Stomach (tissue), 9 donors: ENCODE data around the gene OTOS. TPM values are rescaled to one million over a fixed set of nuclear protein-coding genes. Genes with fewer than 3 reads are reported as not detected.

Experiments
- DNase-seq, 2 donors: peaks; one replicate each; pipeline versions ENCODE4 v3.0.0 to v3.0.0-alpha.2; 2013 to 2019
- H3K27ac ChIP-seq, 5 donors: fragments of 200-600 bp in 4 of 5; sonication (generic) in 4 of 5; one replicate each; pipeline ENCODE4 v1.5.1; 2013 to 2019; ENCODE audit warnings: mild to moderate bottlenecking in 1 of 5, moderate library complexity in 1 of 5
- H3K27me3 ChIP-seq, 3 donors: fragments of 200-600 bp; sonication (generic); one replicate each; pipeline ENCODE4 v1.5.1; 2017 to 2019; ENCODE audit warnings: mixed run types in 1 of 3
- H3K36me3 ChIP-seq, 4 donors: fragments of 200-600 bp; sonication (generic); 1 replicate in 3 of 4; 2 replicates in 1 of 4; pipeline ENCODE4 v1.5.1; 2016 to 2019
- H3K4me1 ChIP-seq, 4 donors: fragments of 200-600 bp; sonication (generic); one replicate each; pipeline ENCODE4 v1.5.1; 2016 to 2019
- H3K4me3 ChIP-seq, 4 donors: fragments of 200-600 bp; sonication (generic) in 3 of 4; one replicate each; pipeline ENCODE4 v1.5.1; 2016 to 2019; ENCODE audit warnings: mild to moderate bottlenecking in 1 of 4
- H3K9me3 ChIP-seq, 4 donors: fragments of 200-600 bp; sonication (generic); one replicate each; pipeline ENCODE4 v1.5.1; 2016 to 2019
- EP300 ChIP-seq: sonication (generic); formaldehyde crosslinking; IDR thresholded peaks from one replicate; pipeline ENCODE4 v1.6.1; 2017; ENCODE audit warnings: antibody characterized with exemption
- POLR2A ChIP-seq, 4 donors: fragments of 450-650 bp; IDR thresholded peaks; one replicate each; pipeline ENCODE4 v1.6.1; 2016; ENCODE audit warnings: antibody characterized with exemption in 4 of 4, control low read depth in 2 of 4, mild to moderate bottlenecking in 1 of 4, moderate library complexity in 1 of 4
- POLR2AphosphoS5 ChIP-seq, 3 donors: sonication (generic); formaldehyde crosslinking; IDR thresholded peaks; one replicate each; pipeline ENCODE4 v1.6.1; 2016; ENCODE audit warnings: antibody characterized with exemption in 3 of 3
- WGBS, 5 donors: extraction: QIAGEN DNeasy Blood & Tissue Kit in 3 of 5; methylation state at CpG; one replicate each; pipeline versions ENCODE4 v1.1.5 to v1.1.7; 2013 to 2018; 5-methylcytosine and 5-hydroxymethylcytosine counted together
- intact Hi-C: fragments of 100-400 bp; cut with DNase I; formaldehyde crosslinking; loops from one replicate; pipeline ENCODE4 v1.15.1; 2023; ENCODE audit warnings: low total_unique reads
- polyA plus RNA-seq, 3 donors: library from polyadenylated mRNA; stranded (reverse); fragments of 200-250 nt; gene quantifications; one replicate each; pipeline ENCODE4 v1.2.3, GENCODE V29; 2013
- total RNA-seq, 5 donors: library from RNA; depleted of rRNA; stranded (reverse); fragments of >200 nt; gene quantifications; one replicate each; pipeline versions ENCODE4 v1.1.0 to v1.2.3, GENCODE V29; 2014 to 2016
- TF ChIP-seq, protein P1 (sequence below), 7 experiments: fragments of 450-650 bp in 4 of 7; fragments of 200-600 bp in 3 of 7; sonication (generic) in 3 of 7; IDR thresholded peaks; one replicate each; pipeline ENCODE4 v1.5.1; 2016 to 2019; ENCODE audit warnings: antibody characterized with exemption in 7 of 7, control low read depth in 2 of 7, mild to moderate bottlenecking in 1 of 7
- donor health status: healthy with polysubstance abuse.
- donor health status: Bipolar disorder and iron deficiency.
- donor health status: healthy.

Gene OTOS
- total and polyA plus RNA-seq, 8 donors, result not detected

DNA sequence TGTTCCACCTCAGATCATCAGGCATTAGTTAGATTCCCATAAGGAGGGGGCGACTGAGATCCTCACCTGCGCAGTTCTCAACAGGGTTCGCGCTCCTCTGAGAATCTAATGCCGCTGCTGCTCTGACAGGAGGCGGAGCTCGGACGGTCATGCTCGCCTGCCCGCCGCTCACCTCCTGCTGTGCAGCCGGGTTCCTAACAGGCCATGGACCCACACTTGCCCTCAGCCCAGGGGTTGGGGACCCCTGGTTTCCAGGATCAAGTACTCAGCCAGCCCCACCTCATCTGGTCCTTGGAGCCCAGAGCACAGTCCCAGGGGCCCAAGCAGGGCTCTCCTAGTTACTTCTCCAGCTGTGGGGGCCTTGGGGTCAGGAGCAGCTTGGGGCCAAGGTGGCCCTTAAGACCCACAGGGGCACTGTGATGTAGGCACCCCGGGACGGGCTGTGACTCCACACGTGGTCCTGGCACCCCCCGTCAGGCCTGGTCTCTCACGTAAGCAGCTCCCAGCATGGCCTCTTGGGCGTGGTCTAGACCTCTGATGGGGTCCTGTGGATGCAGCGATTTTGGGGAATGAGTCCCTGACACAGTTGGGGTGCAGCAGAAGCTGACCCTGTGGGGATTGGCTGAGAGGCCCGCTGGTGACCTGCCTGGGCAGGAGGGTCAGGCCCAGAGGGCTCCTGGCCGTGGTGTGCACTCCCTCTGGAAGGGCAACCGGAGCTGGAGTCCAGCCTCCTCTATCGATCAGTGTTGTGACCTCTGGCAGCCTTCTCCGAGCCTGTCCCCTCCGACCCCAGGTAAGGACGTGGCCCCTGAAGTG lies 28.3 kb upstream of the OTOS start:
- WGBS, 5 donors, result 84 to 90% (median 88%) methylated on average over 17 to 26 of the region's 26 CpGs
- peaks cover 0 to 46% (median 25%) of the 10 kb centered on the region in 3 donors for H3K27me3 ChIP-seq
- no peak for DNase-seq
- H3K27ac ChIP-seq, result no peak overlapping the region
- no peak overlapping the region for H3K4me3 ChIP-seq
- H3K9me3 ChIP-seq, result no peaks in the 10 kb centered on the region
- H3K4me1 ChIP-seq, result peaks cover 0 to 12% (median 9%) of the 10 kb centered on the region in 4 donors
- no peaks in the 10 kb centered on the region for H3K36me3 ChIP-seq
- intact Hi-C loops, result no loop called here
- TF ChIP-seq EP300, result no peak
- no peak for TF ChIP-seq POLR2AphosphoS5 (IDR thresholded peaks at IDR 0.05)
- TF ChIP-seq, protein P1, sequence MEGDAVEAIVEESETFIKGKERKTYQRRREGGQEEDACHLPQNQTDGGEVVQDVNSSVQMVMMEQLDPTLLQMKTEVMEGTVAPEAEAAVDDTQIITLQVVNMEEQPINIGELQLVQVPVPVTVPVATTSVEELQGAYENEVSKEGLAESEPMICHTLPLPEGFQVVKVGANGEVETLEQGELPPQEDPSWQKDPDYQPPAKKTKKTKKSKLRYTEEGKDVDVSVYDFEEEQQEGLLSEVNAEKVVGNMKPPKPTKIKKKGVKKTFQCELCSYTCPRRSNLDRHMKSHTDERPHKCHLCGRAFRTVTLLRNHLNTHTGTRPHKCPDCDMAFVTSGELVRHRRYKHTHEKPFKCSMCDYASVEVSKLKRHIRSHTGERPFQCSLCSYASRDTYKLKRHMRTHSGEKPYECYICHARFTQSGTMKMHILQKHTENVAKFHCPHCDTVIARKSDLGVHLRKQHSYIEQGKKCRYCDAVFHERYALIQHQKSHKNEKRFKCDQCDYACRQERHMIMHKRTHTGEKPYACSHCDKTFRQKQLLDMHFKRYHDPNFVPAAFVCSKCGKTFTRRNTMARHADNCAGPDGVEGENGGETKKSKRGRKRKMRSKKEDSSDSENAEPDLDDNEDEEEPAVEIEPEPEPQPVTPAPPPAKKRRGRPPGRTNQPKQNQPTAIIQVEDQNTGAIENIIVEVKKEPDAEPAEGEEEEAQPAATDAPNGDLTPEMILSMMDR (IDR thresholded peaks at IDR 0.05), result no peak
- no peak for TF ChIP-seq POLR2A (IDR thresholded peaks at IDR 0.05)

DNA sequence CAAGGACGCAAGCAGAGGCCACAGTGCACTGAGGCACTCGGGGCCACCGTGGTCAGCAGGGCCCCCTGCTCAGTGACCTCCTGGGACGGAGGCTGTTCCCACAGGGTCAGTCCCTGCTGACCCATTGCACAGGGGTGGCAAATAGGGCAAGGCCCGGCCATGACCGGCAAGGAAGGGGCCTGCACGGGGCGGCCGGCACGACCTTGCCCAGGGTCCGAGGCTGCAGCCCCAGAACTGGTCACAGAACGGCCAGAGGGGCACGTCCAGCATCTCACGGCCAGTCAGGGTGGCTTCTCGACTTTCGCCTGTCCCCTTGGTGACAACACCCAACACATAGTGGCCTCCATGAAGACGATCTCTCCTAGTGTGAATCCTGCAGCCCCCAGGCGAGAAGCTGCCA lies 27.6 kb upstream of the OTOS start:
- WGBS, 5 donors, result 80 to 90% (median 83%) methylated on average over 15 to 18 of the region's 18 CpGs

DNA sequence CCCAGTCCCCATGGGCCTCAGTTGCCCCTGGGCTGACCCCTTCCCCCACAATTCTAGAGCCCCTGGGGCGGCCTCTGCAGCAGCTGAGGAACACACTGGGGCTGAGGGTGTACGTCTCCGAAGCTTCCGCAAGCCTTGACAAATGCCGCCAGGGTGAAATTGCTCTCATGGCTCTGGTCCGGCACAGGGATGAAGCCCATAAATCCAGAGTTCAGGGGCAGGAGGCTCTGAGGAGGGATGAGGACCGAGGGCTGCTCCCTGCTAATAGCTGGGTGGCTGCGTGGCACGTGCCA lies 27.1 kb upstream of the OTOS start:
- DNase-seq, result no peak
- Histone ChIP-seq H3K4me1 (peaks cover 0 to 12% (median 9%) of the 10 kb centered on the region in 4 donors), H3K9me3 (no peaks in the 10 kb centered on the region), H3K4me3 (no peak overlapping the region), H3K27me3 (peaks cover 0 to 53% (median 25%) of the 10 kb centered on the region in 3 donors), H3K27ac (no peak overlapping the region), H3K36me3 (no peaks in the 10 kb centered on the region)
- TF ChIP-seq, protein P1 (IDR thresholded peaks at IDR 0.05), result no peak
- TF ChIP-seq POLR2AphosphoS5 (IDR thresholded peaks at IDR 0.05) (no peak), EP300 (no peak), POLR2A (IDR thresholded peaks at IDR 0.05) (no peak)
- intact Hi-C loops, result no loop called here
- 80 to 92% (median 86%) methylated on average over 9 of the region's 9 CpGs for WGBS, 5 donors

More for the DNA sequence above, 27.6 kb upstream of the OTOS start:
- Histone ChIP-seq H3K36me3 (no peaks in the 10 kb centered on the region), H3K9me3 (no peaks in the 10 kb centered on the region), H3K4me1 (peaks cover 0 to 12% (median 9%) of the 10 kb centered on the region in 4 donors), H3K4me3 (no peak overlapping the region), H3K27me3 (peaks cover 0 to 48% (median 25%) of the 10 kb centered on the region in 3 donors), H3K27ac (no peak overlapping the region)
- no peak for DNase-seq
- TF ChIP-seq, protein P1 (IDR thresholded peaks at IDR 0.05), result no peak
- TF ChIP-seq POLR2AphosphoS5 (IDR thresholded peaks at IDR 0.05) (no peak), EP300 (no peak), POLR2A (IDR thresholded peaks at IDR 0.05) (no peak)
- intact Hi-C loops, result no loop called here

DNA sequence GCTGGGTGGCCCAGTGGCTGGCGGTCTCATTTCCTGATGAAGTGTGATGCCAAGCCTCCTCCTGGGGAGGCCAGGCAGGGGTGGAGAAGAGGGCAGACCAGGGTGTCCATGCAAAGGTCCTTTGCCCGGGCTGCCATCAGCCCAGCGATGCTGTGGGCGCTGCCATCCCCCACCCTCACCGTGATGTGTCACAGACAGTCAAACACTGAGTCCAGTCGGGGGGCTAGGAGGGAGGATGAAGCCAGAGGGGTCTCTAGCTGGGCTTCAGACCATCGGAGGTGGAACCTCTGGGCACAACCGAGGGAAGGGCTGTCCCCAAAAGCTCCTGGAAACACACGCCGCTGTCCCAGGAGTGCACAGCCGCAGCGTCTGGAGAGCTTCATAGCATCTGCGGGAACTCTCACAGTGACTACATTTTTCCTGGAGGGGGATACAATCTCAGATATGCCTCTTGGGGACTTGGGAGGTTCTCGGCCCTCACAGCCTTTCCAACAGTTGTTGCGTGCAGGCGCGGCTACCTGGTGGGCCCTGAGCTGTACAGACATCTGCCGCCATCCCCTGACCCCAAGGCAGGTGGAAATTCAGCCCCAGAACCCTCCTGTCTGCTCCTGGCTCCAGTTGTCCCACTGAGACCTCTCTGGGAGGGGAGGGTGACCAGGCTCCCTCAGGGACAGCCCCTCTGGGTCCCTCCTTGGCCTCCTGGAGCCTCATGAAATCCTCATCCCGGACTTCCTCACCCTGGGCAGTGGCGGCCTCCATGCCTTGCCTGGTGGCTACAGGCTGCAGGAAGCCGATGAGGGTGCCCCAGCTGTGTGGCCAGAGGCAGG lies 26.5 kb upstream of the OTOS start:
- TF ChIP-seq, protein P1 (IDR thresholded peaks at IDR 0.05), result no peak
- TF ChIP-seq EP300 (no peak), POLR2AphosphoS5 (IDR thresholded peaks at IDR 0.05) (no peak), POLR2A (IDR thresholded peaks at IDR 0.05) (no peak)
- Histone ChIP-seq H3K4me3 (no peak overlapping the region), H3K27me3 (peaks cover 0 to 58% (median 20%) of the 10 kb centered on the region in 3 donors), H3K36me3 (no peaks in the 10 kb centered on the region), H3K4me1 (peaks cover 0 to 12% (median 9%) of the 10 kb centered on the region in 4 donors), H3K27ac (no peak overlapping the region), H3K9me3 (no peaks in the 10 kb centered on the region)
- DNase-seq, result no peak
- intact Hi-C loops, result no loop called here
- 74 to 87% (median 86%) methylated on average over 12 to 21 of the region's 21 CpGs for WGBS, 5 donors
